ENCODE results near the gene ELMO1. TPM values are rescaled to one million over a fixed set of nuclear protein-coding genes. Genes with fewer than 3 reads are reported as not detected.

ELMO1 gene
- total and polyA plus RNA-seq, 10 of the 15 experiments (the other 5 are each of a cell fraction or from before 2014, with no cell fraction given) = 22.6 to 85.9 (median 56.6) TPM

DNA sequence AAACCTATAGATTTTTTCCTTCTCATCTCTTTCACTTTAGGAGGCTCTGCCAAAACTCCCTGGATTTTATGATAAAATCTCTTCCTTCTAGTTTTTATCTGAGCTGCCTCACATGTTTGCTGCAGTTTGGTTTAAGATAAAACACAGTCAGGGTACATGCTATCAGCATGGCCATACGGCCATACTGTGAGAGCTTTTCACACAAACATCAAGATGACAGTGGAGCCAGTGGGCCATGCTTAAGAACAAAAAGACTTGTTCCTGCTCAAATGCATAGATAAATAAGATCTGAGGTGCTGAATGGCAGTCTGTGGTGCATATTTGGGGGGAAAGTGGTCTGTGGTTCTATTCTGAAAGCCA, 91.0 kb downstream of the ELMO1 start:
- FAIRE-seq = no peak
- no peak for TF ChIP-seq EGR1 (IDR thresholded peaks at IDR 0.05; ENCODE audit: borderline replicate concordance in 1 of 2, low read depth in 2 of 2, low read length in 2 of 2)
- no peak for TF ChIP-seq PAX8 (IDR thresholded peaks at IDR 0.05)
- no peak for TF ChIP-seq MEF2A (IDR thresholded peaks at IDR 0.05; ENCODE audit: insufficient read depth, low read depth, low read length)
- no peak for TF ChIP-seq NRF1 (conservative IDR thresholded peaks at IDR 0.05; ENCODE audit: low read depth, low read length)
- no peak for TF ChIP-seq FOXK2 (IDR thresholded peaks at IDR 0.05)
- no peak for TF ChIP-seq ZBTB11 (CRISPR knock-in tag; IDR thresholded peaks at IDR 0.05)
- TF ChIP-seq POLR2A (IDR thresholded peaks at IDR 0.05; ENCODE audit: low read depth, low read length) = no peak
- TF ChIP-seq MEF2B (IDR thresholded peaks at IDR 0.05; ENCODE audit: partially characterized antibody, poor library complexity, severe bottlenecking) = no peak
- TF ChIP-seq USF2 (IDR thresholded peaks at IDR 0.05; ENCODE audit: borderline replicate concordance, low read depth, low read length) = no peak
- no peak for TF ChIP-seq CREB1 (IDR thresholded peaks at IDR 0.05; ENCODE audit: low read depth)
- TF ChIP-seq NFXL1 (IDR thresholded peaks at IDR 0.05; ENCODE audit: borderline replicate concordance) = no peak
- no peak for TF ChIP-seq SUZ12 (IDR thresholded peaks at IDR 0.05; ENCODE audit: unreplicated experiment)
- TF ChIP-seq NR2F1 (conservative IDR thresholded peaks at IDR 0.05) = no peak
- no peak for TF ChIP-seq NR2C2 (IDR thresholded peaks at IDR 0.05; ENCODE audit: borderline replicate concordance, control insufficient read depth, insufficient read length, low read depth)
- TF ChIP-seq SMC3 (IDR thresholded peaks at IDR 0.05; ENCODE audit: borderline replicate concordance, low read length) = no peak
- no peak for TF ChIP-seq SMAD1 (IDR thresholded peaks at IDR 0.05; ENCODE audit: low read depth, partially characterized antibody)
- TF ChIP-seq, protein P1, sequence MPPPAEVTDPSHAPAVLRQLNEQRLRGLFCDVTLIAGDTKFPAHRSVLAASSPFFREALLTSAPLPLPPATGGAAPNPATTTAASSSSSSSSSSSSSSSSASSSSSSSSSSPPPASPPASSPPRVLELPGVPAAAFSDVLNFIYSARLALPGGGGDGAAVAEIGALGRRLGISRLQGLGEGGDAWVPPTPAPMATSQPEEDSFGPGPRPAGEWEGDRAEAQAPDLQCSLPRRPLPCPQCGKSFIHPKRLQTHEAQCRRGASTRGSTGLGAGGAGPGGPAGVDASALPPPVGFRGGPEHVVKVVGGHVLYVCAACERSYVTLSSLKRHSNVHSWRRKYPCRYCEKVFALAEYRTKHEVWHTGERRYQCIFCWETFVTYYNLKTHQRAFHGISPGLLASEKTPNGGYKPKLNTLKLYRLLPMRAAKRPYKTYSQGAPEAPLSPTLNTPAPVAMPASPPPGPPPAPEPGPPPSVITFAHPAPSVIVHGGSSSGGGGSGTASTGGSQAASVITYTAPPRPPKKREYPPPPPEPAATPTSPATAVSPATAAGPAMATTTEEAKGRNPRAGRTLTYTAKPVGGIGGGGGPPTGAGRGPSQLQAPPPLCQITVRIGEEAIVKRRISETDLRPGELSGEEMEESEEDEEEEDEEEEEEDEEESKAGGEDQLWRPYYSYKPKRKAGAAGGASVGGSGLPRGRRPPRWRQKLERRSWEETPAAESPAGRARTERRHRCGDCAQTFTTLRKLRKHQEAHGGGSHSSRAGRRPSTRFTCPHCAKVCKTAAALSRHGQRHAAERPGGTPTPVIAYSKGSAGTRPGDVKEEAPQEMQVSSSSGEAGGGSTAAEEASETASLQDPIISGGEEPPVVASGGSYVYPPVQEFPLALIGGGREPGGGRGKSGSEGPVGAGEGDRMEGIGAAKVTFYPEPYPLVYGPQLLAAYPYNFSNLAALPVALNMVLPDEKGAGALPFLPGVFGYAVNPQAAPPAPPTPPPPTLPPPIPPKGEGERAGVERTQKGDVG (CRISPR knock-in tag; IDR thresholded peaks at IDR 0.05) = no peak
- Histone ChIP-seq H3K27me3 (replicated peaks in 1 of 2; ENCODE audit: control insufficient read depth in 2 of 2, insufficient read depth in 2 of 2, low read length in 1 of 2) (no peaks in the 10 kb centered on the region), H3K27ac (ENCODE audit: control insufficient read depth, insufficient read depth) (no peak overlapping the region), H3K79me2 (ENCODE audit: control insufficient read depth, insufficient read depth, low read length) (no peaks in the 10 kb centered on the region), H3K9me3 (replicated peaks; ENCODE audit: control insufficient read depth, insufficient read depth, low read length) (no peaks in the 10 kb centered on the region), H3K4me1 (ENCODE audit: control insufficient read depth, insufficient read depth, low read length) (peaks cover 4% of the 10 kb centered on the region), H3K4me2 (ENCODE audit: control insufficient read depth, insufficient read depth) (no peak overlapping the region), H4K20me1 (ENCODE audit: control insufficient read depth, insufficient read depth) (no peaks in the 10 kb centered on the region), H3K9ac (ENCODE audit: control insufficient read depth, insufficient read depth, low read length) (no peak overlapping the region), H3K36me3 (ENCODE audit: control insufficient read depth in 2 of 2, insufficient read depth in 2 of 2, low read length in 1 of 2) (no peaks in the 10 kb centered on the region), H2AFZ (ENCODE audit: control insufficient read depth, low read depth, low read length) (no peak overlapping the region), H3K4me3 (no peak overlapping the region)
- ChIA-PET RAD21 (ENCODE audit: unreplicated experiment) (interaction anchor here (0.7 kb wide), 1 partner anchor 474 kb away, joined by 3 read pairs; no protein-coding TSS in a partner anchor), CTCF (interaction anchor here (0.9 to 1.3 kb wide), 3 partner anchors 72 to 148 kb away, joined by 3 read pairs; no protein-coding TSS in a partner anchor), POLR2A (no interaction called here), SMC1A (ENCODE audit: uncharacterized antibody, unreplicated experiment) (interaction anchor here (0.7 kb wide), 1 partner anchor 73 kb away, joined by 3 read pairs; no protein-coding TSS in a partner anchor)
- intact Hi-C loops (cut with micrococcal nuclease; ENCODE audit: unreplicated experiment) (loop anchor here (10.0 kb wide), 1 partner anchor 377 kb away; no protein-coding TSS in a partner anchor), in situ Hi-C loops (cut with MboI) (loop anchor here (10.0 kb wide), 1 partner anchor 123 kb away; no protein-coding TSS in a partner anchor)
- WGBS (ENCODE audit: insufficient coverage, insufficient replicate concordance, low lambda C conversion rate, missing lambda C conversion rate) = 85% methylated on average over 1 of the region's 1 CpG
- DNase-seq (ENCODE audit: low read depth, low spot score) = no peak
- no TSS peak for BruUV-seq (replicated peaks)
- ATAC-seq = no peak

Data from GM12878 (cell line).